ENCODE measurements around the gene PLEKHM2. TPM values are rescaled to one million over a fixed set of nuclear protein-coding genes. Genes with fewer than 3 reads are reported as not detected.

The PLEKHM2 gene
- total RNA-seq, 1 donor from 2014 or later, result 60.6 TPM

DNA sequence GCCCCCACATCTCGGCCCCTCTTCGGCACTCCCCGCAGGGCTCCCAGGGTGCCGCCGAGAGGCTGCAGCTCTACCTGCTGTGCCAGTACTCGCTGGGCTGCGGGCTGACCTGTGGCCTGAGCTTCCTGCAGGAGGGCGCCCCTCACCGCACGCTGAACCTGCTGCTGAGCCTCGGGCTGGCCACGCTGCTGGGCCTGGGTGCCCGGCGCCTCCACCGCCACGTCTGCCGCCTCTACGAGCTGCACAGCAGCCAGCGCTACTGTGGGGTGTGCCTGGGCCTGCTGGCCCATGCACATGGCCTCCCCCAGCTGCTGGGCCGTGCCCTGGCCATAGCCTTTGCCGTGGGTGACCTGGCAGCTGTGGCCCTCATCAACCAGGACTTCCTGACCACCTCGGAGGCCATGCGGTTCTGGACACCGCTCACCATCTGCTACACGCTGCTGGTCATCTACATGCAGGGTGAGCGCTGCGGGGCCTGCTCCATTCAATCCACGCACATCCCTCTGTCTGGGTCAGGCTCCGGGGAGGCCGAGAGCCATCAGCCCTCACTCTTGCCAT, 60.1 kb downstream of the PLEKHM2 start:
- peaks cover 12% of the 10 kb centered on the region for H3K4me1 Mint-ChIP-seq
- H3K36me3 Mint-ChIP-seq, result no peaks in the 10 kb centered on the region
- TF ChIP-seq, protein P1, sequence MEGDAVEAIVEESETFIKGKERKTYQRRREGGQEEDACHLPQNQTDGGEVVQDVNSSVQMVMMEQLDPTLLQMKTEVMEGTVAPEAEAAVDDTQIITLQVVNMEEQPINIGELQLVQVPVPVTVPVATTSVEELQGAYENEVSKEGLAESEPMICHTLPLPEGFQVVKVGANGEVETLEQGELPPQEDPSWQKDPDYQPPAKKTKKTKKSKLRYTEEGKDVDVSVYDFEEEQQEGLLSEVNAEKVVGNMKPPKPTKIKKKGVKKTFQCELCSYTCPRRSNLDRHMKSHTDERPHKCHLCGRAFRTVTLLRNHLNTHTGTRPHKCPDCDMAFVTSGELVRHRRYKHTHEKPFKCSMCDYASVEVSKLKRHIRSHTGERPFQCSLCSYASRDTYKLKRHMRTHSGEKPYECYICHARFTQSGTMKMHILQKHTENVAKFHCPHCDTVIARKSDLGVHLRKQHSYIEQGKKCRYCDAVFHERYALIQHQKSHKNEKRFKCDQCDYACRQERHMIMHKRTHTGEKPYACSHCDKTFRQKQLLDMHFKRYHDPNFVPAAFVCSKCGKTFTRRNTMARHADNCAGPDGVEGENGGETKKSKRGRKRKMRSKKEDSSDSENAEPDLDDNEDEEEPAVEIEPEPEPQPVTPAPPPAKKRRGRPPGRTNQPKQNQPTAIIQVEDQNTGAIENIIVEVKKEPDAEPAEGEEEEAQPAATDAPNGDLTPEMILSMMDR (IDR thresholded peaks at IDR 0.05; ENCODE audit: unreplicated experiment), result no peak
- H3K27ac Mint-ChIP-seq, result no peak overlapping the region
- no peaks in the 10 kb centered on the region for H3K9me3 Mint-ChIP-seq
- H3K4me3 Mint-ChIP-seq, result no peak overlapping the region
- no peak for DNase-seq (ENCODE audit: low spot score in 2 of 2, unreplicated experiment in 2 of 2)
- H3K27me3 Mint-ChIP-seq (ENCODE audit: low read depth), result no peaks in the 10 kb centered on the region

DNA sequence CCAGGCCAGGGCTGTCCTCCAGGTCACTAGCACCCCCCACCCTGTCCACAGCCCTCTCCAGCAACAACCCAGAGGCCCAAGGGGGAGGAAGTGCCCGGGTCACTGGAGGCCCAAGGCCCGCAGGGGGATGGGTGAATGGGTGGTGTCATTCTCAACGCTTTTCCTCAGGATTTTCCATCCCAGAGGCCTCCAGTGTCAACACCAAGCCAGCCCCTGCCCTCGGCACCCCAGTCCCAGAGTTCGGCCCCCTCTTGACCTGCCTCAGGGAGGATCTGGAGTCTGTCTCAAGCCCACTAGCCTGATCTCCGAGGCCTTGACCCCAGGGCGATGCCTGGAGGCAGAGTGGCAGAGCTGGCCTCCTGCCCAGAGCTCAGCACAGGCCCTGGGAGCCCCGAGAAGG, 63.3 kb downstream of the PLEKHM2 start:
- Mint-ChIP-seq H3K27me3 (ENCODE audit: low read depth) (no peaks in the 10 kb centered on the region), H3K9me3 (no peaks in the 10 kb centered on the region), H3K27ac (no peak overlapping the region), H3K4me1 (peaks cover 11% of the 10 kb centered on the region), H3K4me3 (no peak overlapping the region), H3K36me3 (no peaks in the 10 kb centered on the region)
- TF ChIP-seq, protein P1 (IDR thresholded peaks at IDR 0.05; ENCODE audit: unreplicated experiment), result no peak
- DNase-seq (ENCODE audit: low spot score in 2 of 2, unreplicated experiment in 2 of 2), result no peak

DNA sequence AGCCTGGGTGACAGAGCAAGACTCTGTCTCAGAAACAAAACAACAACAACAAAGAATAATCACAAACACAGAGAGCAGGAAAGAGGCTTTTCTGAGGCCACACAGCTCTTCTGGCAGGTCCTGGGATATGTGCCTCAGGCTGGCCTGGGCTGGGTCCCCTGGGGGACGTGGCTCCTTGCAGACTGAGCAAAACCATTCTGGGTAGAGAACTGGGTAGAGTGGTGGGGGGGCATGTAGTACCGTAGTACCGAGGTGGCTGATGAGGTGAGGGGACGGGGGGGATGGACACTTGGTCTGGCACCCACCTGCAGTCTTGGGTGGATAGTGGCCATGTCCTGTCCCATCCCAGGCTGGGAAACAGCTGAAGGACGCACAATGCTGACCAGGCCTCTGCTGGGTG, 64.1 kb downstream of the PLEKHM2 start:
- Mint-ChIP-seq H3K27me3 (ENCODE audit: low read depth) (no peaks in the 10 kb centered on the region), H3K4me1 (peaks cover 11% of the 10 kb centered on the region), H3K4me3 (no peak overlapping the region), H3K36me3 (no peaks in the 10 kb centered on the region), H3K27ac (no peak overlapping the region), H3K9me3 (no peaks in the 10 kb centered on the region)
- DNase-seq (ENCODE audit: low spot score in 2 of 2, unreplicated experiment in 2 of 2), result no peak
- TF ChIP-seq, protein P1 (IDR thresholded peaks at IDR 0.05; ENCODE audit: unreplicated experiment), result no peak

DNA sequence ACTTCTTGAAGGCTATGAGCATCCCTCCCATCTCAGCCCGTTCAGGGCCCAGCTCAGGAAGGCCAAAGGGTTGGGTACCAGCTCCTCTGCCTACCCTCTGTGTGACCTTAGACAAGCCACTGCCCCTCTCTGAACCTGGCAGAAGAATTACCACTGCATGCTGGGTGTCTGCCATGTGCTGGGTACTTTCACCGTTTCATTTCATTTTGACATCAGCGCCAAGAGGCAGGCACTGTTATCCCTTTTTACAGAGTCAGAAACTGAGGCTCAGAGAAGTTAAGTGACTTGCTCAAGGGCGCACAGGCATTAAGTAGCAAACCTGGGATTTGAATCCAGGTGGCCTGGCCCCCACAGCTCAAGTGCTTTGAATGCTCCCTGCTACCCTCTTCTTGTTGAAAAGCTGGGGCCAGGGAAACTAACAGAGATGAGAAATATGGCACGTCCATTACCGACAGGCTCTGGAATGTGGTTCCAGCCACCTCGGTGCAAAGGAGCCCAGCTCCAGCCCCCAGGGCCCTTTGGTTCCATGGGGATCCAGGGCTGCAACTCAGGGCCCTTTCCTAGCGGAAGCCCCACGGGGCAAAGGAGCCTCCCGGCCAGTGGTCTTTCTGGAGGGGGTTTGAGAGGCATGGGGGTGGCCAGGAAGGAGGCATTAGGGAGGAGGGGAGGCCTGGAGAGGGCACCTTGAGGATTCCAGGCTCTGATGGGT, 64.7 kb downstream of the PLEKHM2 start:
- Mint-ChIP-seq H3K27ac (no peak overlapping the region), H3K4me3 (no peak overlapping the region), H3K4me1 (peaks cover 11% of the 10 kb centered on the region), H3K36me3 (no peaks in the 10 kb centered on the region), H3K27me3 (ENCODE audit: low read depth) (no peaks in the 10 kb centered on the region), H3K9me3 (no peaks in the 10 kb centered on the region)
- TF ChIP-seq, protein P1 (IDR thresholded peaks at IDR 0.05; ENCODE audit: unreplicated experiment), result no peak
- no peak for DNase-seq (ENCODE audit: low spot score in 2 of 2, unreplicated experiment in 2 of 2)

DNA sequence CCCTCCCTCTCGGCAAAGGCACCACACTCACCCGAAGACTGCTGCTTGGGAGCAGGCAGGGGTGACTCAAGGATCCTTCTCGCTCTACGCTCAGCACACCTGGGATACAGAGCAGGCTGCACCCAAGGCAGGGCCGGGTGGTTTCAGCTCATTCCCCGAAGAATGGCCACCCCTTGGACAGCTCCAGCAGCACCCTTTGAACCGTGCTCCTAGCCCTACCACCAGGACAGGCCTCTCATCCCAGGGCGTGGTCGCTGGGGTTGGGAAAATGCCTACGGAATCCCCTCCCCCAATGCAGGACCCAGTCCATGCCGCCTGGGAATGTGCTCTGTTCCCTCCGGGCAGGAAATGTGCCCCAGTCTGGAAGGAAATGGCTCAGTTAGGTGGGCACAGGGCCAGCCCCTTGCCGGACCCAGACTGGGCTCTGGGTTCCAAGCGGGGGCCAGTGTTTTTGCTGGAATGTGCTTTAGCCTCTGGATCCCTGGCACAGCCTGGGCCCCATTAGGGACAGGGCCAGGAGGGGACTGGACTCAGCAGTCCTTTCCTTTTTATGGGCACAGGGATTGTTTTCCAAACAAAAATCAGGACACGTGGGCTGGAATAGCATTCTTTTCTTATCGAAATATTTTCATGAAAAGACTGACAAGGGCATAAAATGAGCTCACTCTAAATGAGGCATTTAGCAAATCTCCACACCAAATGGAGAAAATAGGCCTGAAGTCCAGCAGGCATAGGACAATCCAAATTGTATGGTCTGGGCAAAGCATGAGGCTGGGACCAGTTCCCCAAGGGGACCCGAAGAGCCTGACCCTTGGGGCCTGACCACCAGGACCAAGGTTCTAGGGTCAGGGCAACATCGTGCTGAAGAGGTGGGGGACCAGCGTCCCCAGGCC, 65.5 kb downstream of the PLEKHM2 start:
- no peak for DNase-seq (ENCODE audit: low spot score in 2 of 2, unreplicated experiment in 2 of 2)
- peaks cover 11% of the 10 kb centered on the region for H3K4me1 Mint-ChIP-seq

More for the DNA sequence above, 65.5 kb downstream of the PLEKHM2 start:
- Mint-ChIP-seq H3K4me3 (no peak overlapping the region), H3K9me3 (no peaks in the 10 kb centered on the region), H3K27ac (no peak overlapping the region), H3K36me3 (no peaks in the 10 kb centered on the region), H3K27me3 (ENCODE audit: low read depth) (no peaks in the 10 kb centered on the region)
- TF ChIP-seq, protein P1 (IDR thresholded peaks at IDR 0.05; ENCODE audit: unreplicated experiment), result no peak
